Natural killer cell (primary cell): Measurements from ENCODE around the gene RORB. TPM values are rescaled to one million over a fixed set of nuclear protein-coding genes. Genes with fewer than 3 reads are reported as not detected.

ENCODE experiments used
- ATAC-seq, 3 donors: fragments of 150-1000 bp in 2 of 3; fragments of 200-7000 bp in 1 of 3; cut with Tn5 transposase; 1 replicate in 1 of 3; 2 replicates in 2 of 3; pipeline ENCODE4 v1.10.0; 2021; ENCODE audit warnings: mild to moderate bottlenecking in 2 of 3, moderate library complexity in 2 of 3
- DNase-seq, 2 donors: peaks; one replicate each; pipeline versions ENCODE4 v3.0.0 to v3.0.0-alpha.2; 2013 to 2021; ENCODE audit warnings: mixed read lengths in 1 of 2
- H3K27ac ChIP-seq: one replicate; pipeline ENCODE4 v1.5.1; 2013; ENCODE audit warnings: mild to moderate bottlenecking, low read length
- H3K27me3 ChIP-seq: one replicate; pipeline ENCODE4 v1.6.1; 2013; ENCODE audit warnings: low read length; ENCODE audit not compliant: control insufficient read depth, insufficient read depth
- H3K36me3 ChIP-seq: one replicate; pipeline ENCODE4 v1.6.1; 2013; ENCODE audit warnings: low read length; ENCODE audit not compliant: control insufficient read depth, insufficient read depth
- H3K4me1 ChIP-seq: one replicate; pipeline ENCODE4 v1.6.1; 2013; ENCODE audit warnings: low read length; ENCODE audit not compliant: control insufficient read depth, insufficient read depth
- H3K4me3 ChIP-seq: one replicate; pipeline ENCODE4 v1.5.1; 2013; ENCODE audit warnings: low read length
- H3K9me3 ChIP-seq: one replicate; pipeline ENCODE4 v1.6.1; 2013; ENCODE audit warnings: low read length; ENCODE audit not compliant: control insufficient read depth, insufficient read depth
- H3K27ac Mint-ChIP-seq, 2 donors: one replicate each; pipeline ENCODE4 v1.8.0; 2022; ENCODE audit warnings: mild to moderate bottlenecking in 2 of 2, mixed read lengths in 2 of 2, moderate library complexity in 1 of 2
- H3K27me3 Mint-ChIP-seq, 2 donors: one replicate each; pipeline ENCODE4 v1.8.0; 2022; ENCODE audit warnings: low read depth in 2 of 2, mixed read lengths in 2 of 2
- H3K36me3 Mint-ChIP-seq: one replicate; pipeline ENCODE4 v1.8.0; 2022; ENCODE audit warnings: mixed read lengths
- H3K4me1 Mint-ChIP-seq, 2 donors: one replicate each; pipeline ENCODE4 v1.8.0; 2022; ENCODE audit warnings: mixed read lengths in 2 of 2
- H3K4me3 Mint-ChIP-seq: one replicate; pipeline ENCODE4 v1.8.0; 2022; ENCODE audit warnings: mild to moderate bottlenecking, moderate library complexity, mixed read lengths
- H3K9me3 Mint-ChIP-seq, 2 donors: one replicate each; pipeline ENCODE4 v1.8.0; 2022; ENCODE audit warnings: mixed read lengths in 2 of 2
- CTCF ChIP-seq: fragments of 200-600 bp; IDR thresholded peaks from one replicate; pipeline ENCODE4 v1.8.0; 2022; ENCODE audit warnings: antibody characterized with exemption
- WGBS: methylation state at CpG from one replicate; pipeline ENCODE4 v1.1.7; 2013; ENCODE audit warnings: missing lambda C conversion rate; ENCODE audit not compliant: insufficient coverage; 5-methylcytosine and 5-hydroxymethylcytosine counted together
- intact Hi-C: fragments of 100-400 bp; cut with micrococcal nuclease; formaldehyde crosslinking; loops from one replicate; pipeline ENCODE4 v1.14.2; 2022
- total RNA-seq, 4 donors: library from RNA; stranded (reverse); fragments of 120-200 nt in 1 of 4; gene quantifications; one replicate each; pipeline versions ENCODE4 v1.2.3 to v1.2.4, GENCODE V29; 2013 to 2022

The RORB gene
- total RNA-seq, 3 donors from 2014 or later (not counting 1 experiment from before 2014, with no cell fraction given): 0.38 to 0.73 (median 0.41) TPM

DNA sequence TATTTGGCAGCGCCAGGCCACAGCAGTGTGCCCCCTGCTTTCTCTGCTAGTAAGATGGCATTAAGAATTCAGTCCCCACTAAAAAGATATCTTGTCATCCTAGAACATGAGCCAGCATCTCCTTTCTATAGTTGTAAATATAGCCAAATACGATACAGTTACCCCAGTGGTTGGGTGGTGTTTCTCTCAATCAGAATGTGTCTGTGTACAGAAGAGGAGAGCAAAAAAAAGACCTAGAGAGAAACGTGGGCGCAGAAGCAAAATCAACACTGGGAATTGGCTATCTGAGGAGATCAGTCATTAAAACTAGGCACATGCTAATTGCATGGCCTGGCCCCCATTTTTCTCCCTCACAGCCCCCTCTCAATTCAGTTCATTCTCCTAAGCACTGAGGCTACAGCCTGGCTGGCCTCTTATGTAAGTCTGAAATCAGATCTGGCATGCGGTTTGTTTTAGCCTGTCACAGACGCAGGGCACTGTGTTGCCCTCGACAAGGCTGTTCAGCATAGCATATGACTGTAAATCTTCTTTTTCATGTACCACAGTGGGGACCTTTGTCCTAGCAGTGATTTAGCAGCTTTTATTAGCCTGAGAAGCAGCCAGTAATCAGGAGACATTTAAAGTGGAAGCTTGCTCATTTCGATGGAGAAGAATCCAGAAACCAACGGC is 57.8 kb downstream of the RORB start:
- Mint-ChIP-seq H3K9me3 (no peaks in the 10 kb centered on the region), H3K36me3 (no peaks in the 10 kb centered on the region), H3K4me1 (no peaks in the 10 kb centered on the region), H3K27me3 (peaks cover 0 to 6% of the 10 kb centered on the region in 2 donors), H3K4me3 (no peak overlapping the region), H3K27ac (no peak overlapping the region)
- H3K27me3 ChIP-seq: no peaks in the 10 kb centered on the region
- no peaks in the 10 kb centered on the region for H3K9me3 ChIP-seq
- 77% methylated on average over 7 of the region's 9 CpGs for WGBS
- ATAC-seq (no peak), DNase-seq (no peak)
- TF ChIP-seq CTCF: no peak
- no peak overlapping the region for H3K27ac ChIP-seq
- H3K36me3 ChIP-seq: no peaks in the 10 kb centered on the region
- H3K4me1 ChIP-seq: peaks cover 3% of the 10 kb centered on the region
- no peak overlapping the region for H3K4me3 ChIP-seq
- intact Hi-C loops: no loop called here

DNA sequence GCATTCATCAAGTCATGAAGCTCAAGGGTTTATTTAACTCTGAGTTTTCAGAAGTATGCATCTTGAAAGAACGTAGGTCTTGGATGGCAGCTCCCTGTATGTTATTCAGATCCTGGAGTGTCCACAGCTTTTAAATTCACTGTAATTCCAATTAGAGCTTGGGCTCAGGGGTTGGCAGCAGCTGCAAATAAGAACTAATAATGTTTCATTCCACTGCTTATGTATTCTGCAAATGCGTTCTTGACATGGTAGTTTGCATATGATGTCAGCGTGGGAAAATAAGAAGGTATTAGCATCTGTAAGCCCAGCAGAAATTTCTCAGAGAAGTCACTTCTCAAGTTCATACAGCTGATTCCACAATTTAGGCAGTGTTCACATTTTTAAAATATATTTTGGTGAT is 58.4 kb downstream of the RORB start:
- no peaks in the 10 kb centered on the region for H3K27me3 ChIP-seq
- H3K27ac Mint-ChIP-seq: no peak overlapping the region
- DNase-seq (no peak), ATAC-seq (no peak)
- H3K36me3 Mint-ChIP-seq: no peaks in the 10 kb centered on the region
- H3K4me1 ChIP-seq: peaks cover 3% of the 10 kb centered on the region
- peaks cover 0 to 6% of the 10 kb centered on the region in 2 donors for H3K27me3 Mint-ChIP-seq
- H3K4me3 ChIP-seq: no peak overlapping the region
- no peaks in the 10 kb centered on the region for H3K9me3 ChIP-seq
- no peak for TF ChIP-seq CTCF
- intact Hi-C loops: no loop called here
- H3K4me1 Mint-ChIP-seq: no peaks in the 10 kb centered on the region
- no peaks in the 10 kb centered on the region for H3K36me3 ChIP-seq
- no peak overlapping the region for H3K27ac ChIP-seq
- no peak overlapping the region for H3K4me3 Mint-ChIP-seq
- WGBS: 98% methylated on average over 3 of the region's 3 CpGs
- no peaks in the 10 kb centered on the region for H3K9me3 Mint-ChIP-seq

DNA sequence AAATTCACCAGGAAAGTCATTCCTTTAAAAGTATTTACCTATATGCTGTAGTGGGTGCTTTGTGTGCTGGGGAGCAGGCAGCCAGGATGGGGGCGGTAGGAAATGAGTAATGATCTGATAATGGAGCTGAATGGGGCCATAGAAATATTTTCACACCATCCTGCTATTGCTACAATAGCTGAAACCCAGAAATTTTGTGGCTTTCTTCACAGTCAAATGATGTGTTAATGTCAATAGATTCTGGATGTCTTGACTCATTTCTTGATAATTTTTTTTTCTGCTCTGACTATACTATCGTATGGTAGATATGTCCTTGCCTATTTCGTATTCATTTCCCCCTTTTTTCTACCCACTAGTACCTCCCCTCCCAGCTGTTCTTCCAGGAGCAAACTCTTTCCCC is 59.5 kb downstream of the RORB start:
- no peaks in the 10 kb centered on the region for H3K9me3 Mint-ChIP-seq
- Histone ChIP-seq H3K9me3 (no peaks in the 10 kb centered on the region), H3K4me1 (peaks cover 3% of the 10 kb centered on the region), H3K36me3 (no peaks in the 10 kb centered on the region), H3K27me3 (no peaks in the 10 kb centered on the region), H3K4me3 (no peak overlapping the region), H3K27ac (no peak overlapping the region)
- DNase-seq (no peak), ATAC-seq (no peak)
- 82% methylated on average over 3 of the region's 3 CpGs for WGBS
- H3K27me3 Mint-ChIP-seq: peaks cover 0 to 4% of the 10 kb centered on the region in 2 donors
- H3K4me1 Mint-ChIP-seq: no peaks in the 10 kb centered on the region
- TF ChIP-seq CTCF: no peak
- no peaks in the 10 kb centered on the region for H3K36me3 Mint-ChIP-seq
- no peak overlapping the region for H3K4me3 Mint-ChIP-seq
- intact Hi-C loops: no loop called here
- H3K27ac Mint-ChIP-seq: no peak overlapping the region

- Histone ChIP-seq H3K36me3 (no peaks in the 10 kb centered on the region), H3K9me3 (no peaks in the 10 kb centered on the region), H3K4me1 (peaks cover 3% of the 10 kb centered on the region), H3K27ac (no peak overlapping the region), H3K4me3 (no peak overlapping the region), H3K27me3 (no peaks in the 10 kb centered on the region)
- Mint-ChIP-seq H3K9me3 (no peaks in the 10 kb centered on the region), H3K36me3 (no peaks in the 10 kb centered on the region), H3K4me1 (no peaks in the 10 kb centered on the region), H3K27ac (no peak overlapping the region), H3K4me3 (no peak overlapping the region), H3K27me3 (no peaks in the 10 kb centered on the region)
- intact Hi-C loops: no loop called here
- ATAC-seq (no peak), DNase-seq (no peak)
- 78% methylated on average over 4 of the region's 5 CpGs for WGBS
- TF ChIP-seq CTCF: no peak
Measured at GRCh38 chr9:74557571-74557970, 60.4 kb downstream of the RORB start.
